ENCODE results near the gene CACNB4.

DNA sequence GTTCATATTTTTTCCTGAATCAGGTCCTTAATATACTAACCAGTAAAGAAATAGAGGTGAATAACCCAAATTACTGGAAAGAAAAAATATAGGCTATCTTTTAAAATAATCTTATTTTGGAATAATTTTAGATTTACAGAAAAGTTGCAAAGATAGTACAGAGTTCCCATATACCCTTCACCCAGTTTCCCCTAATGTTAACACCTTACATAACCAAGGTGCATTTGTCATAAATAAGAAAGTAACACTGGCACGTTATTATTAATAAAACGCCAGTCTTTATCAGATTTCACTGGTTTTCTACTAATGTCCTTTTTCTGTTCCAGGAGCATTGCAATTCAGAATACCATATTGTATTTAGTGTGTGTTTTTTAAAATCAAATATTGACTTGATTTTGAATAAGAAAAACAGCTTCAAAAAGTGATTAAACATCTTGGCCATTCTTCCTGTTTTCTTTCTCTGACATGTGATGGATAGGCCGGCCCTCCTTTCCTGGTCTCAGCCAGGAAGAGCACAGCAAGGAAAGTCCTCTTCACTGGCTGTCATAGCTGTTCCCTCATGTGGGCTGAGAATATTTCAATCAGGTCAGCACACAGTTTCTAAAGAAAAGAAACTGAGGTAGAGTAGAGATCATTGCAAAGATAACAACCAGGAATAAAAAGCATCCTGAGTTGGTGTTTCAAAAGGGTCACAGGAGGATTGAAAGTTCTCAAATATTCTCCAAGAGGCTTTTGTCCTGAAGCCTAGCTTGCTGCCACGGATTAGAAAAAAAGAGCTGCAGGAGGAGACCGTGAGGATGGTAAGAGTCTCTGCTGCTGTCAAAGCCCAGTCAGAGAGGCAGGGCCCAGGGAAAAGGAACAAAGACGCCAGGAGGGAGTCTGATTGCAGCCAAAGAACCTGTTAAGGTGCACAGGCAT is 191.3 kb downstream of the CACNB4 start:
- TF ChIP-seq, protein P1, sequence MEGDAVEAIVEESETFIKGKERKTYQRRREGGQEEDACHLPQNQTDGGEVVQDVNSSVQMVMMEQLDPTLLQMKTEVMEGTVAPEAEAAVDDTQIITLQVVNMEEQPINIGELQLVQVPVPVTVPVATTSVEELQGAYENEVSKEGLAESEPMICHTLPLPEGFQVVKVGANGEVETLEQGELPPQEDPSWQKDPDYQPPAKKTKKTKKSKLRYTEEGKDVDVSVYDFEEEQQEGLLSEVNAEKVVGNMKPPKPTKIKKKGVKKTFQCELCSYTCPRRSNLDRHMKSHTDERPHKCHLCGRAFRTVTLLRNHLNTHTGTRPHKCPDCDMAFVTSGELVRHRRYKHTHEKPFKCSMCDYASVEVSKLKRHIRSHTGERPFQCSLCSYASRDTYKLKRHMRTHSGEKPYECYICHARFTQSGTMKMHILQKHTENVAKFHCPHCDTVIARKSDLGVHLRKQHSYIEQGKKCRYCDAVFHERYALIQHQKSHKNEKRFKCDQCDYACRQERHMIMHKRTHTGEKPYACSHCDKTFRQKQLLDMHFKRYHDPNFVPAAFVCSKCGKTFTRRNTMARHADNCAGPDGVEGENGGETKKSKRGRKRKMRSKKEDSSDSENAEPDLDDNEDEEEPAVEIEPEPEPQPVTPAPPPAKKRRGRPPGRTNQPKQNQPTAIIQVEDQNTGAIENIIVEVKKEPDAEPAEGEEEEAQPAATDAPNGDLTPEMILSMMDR (IDR thresholded peaks at IDR 0.05), result no peak
- TF ChIP-seq POLR2A (IDR thresholded peaks at IDR 0.05), result no peak
- TF ChIP-seq POLR2AphosphoS5 (IDR thresholded peaks at IDR 0.05), result no peak
- no peak for TF ChIP-seq EP300 (IDR thresholded peaks at IDR 0.05)
